ENCODE measurements around the gene RNU6-7. TPM values are rescaled to one million over a fixed set of nuclear protein-coding genes. Genes with fewer than 3 reads are reported as not detected.

The RNU6-7 gene
- total RNA-seq, 1 donor from 2014 or later, result not detected

DNA sequence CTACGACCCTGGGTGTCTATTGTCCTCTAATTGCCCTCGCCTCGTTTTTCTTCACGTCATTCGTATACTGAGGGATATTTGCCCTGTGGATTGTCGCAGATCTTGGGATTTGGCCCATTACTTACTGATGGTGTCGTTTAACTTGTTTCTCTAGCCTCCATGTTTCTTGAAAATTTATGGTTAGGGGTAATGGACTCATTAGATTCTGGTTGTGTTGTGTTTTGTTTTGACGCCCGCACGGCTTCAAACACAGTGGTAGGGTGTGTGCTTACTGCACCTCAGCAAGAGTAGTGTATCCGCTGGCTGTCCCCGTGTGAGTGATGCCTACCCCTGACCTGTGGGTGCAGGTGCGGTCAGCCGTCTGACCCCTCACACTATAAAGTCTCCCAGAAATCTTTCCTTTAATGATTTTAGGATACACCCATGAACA, 2.1 kb downstream of the RNU6-7 start:
- no peak for DNase-seq (ENCODE audit: extremely low read depth, low read depth, low spot score)

- DNase-seq (ENCODE audit: extremely low read depth, low read depth, low spot score), result no peak
Measured at GRCh38 chr14:32205554-32205953, 3.7 kb downstream of the RNU6-7 start.

GRCh38 chr14:32205984-32206383, 4.1 kb downstream of the RNU6-7 start:
- no peak for DNase-seq (ENCODE audit: extremely low read depth, low read depth, low spot score)

GRCh38 chr14:32206552-32206951, 4.7 kb downstream of the RNU6-7 start:
- DNase-seq (ENCODE audit: extremely low read depth, low read depth, low spot score), result no peak

- no peak for DNase-seq (ENCODE audit: extremely low read depth, low read depth, low spot score)
Measured at GRCh38 chr14:32208490-32208889, 6.6 kb downstream of the RNU6-7 start.

DNA sequence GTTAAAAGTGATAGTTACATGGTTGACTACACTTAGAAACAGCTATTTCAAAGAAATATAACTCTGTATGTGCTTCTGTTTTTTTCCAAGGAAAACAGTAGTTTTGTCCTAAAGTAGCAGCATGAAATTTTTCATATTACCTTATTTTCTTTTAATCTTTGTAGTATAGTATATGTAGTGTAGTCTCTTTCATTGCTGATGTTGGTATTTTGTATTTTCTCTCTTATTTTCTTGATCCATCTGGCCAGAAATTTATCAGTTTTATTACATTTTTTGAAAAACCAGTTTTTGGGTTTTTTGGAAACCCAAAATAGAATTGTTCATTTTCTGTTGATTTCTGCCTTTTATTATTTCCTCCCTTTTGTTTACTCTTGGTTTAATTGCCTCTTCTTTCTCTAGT, 7.6 kb downstream of the RNU6-7 start:
- DNase-seq (ENCODE audit: extremely low read depth, low read depth, low spot score), result no peak

DNA sequence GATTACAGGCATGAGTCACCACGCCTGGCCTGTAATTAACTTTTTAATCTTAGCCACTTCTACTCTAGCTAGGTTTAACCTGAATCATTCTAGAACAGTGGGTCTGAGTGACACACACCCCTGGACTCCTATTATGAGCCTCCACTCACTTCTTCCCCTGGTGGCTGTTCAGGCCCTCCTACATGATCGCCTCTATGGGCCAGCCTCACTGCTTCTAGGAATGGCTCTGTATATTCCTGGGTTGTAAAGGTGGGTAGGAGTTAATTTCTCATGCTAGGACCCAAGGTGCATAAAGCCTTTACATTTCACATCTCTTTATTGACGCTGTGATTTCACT, 9.2 kb downstream of the RNU6-7 start:
- DNase-seq (ENCODE audit: extremely low read depth, low read depth, low spot score), result no peak

DNA sequence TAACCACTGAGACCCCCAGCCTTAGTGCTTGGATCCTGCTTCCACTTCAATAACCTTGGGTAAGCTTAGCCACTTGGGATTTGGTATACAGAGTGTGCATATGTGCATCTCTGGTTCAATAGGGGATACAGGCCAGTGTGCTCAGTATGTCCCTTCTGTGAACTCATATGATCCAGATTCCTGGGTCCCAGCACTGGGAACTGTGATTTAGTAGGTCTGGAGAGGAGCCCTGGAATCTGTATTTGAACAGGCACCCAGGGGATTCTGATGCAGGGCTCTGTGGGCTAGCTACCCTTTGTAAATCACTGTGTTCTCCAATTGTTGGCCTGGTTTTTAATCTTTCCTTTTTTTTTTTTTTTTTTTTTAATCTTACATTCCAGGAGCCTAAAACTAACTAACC, 11.0 kb downstream of the RNU6-7 start:
- no peak for DNase-seq (ENCODE audit: extremely low read depth, low read depth, low spot score)

DNA sequence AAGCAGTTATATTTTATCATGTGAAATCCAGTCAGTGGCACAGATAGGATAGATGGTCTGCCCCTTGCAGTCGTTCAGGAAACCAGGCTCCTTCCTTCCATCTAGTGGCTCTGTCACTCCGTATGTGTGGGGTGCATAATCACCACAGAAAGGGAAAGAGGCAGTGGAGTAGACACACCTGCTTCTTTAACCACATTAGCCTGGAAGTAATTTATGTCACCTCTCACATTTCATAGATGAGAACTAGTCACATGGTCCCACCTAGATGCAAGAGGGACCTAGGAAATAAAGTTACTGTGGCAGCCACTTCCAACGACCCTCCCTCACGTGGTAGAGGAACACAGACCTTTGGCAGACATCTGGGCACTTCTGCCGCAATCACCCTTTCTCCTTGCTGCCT, 15.5 kb downstream of the RNU6-7 start:
- DNase-seq (ENCODE audit: extremely low read depth, low read depth, low spot score), result no peak

GRCh38 chr14:32224737-32225377, 23.0 kb downstream of the RNU6-7 start:
- DNase-seq (ENCODE audit: extremely low read depth, low read depth, low spot score), result no peak

DNA sequence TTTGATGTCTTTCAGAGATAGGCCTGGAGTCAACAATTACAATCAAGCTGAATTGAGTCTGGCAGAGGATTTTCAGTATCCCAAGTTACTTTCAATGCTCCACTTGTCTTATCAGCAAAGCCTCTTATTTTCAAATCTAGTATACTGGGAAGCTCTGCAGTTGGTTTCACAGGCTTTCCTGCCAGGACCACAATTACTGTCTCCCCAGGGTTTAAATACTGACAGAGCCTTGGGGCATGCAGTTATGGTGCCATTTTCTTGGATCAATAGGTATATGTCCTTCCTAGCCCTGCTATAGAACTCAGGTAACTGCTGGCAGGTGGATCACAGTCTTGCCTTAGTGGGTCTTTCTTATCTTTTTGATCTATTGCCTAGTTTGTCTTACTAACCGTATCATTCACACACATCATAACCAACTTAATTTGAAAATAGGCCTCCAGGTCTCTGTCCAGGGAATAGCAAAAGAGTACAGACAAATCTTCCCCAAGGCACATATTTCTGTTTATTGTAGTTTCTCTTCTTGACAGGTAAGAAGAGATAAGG, 23.6 kb downstream of the RNU6-7 start:
- no peak for DNase-seq (ENCODE audit: extremely low read depth, low read depth, low spot score)

GRCh38 chr14:32226056-32226455, 24.2 kb downstream of the RNU6-7 start:
- no peak for DNase-seq (ENCODE audit: extremely low read depth, low read depth, low spot score)

DNA sequence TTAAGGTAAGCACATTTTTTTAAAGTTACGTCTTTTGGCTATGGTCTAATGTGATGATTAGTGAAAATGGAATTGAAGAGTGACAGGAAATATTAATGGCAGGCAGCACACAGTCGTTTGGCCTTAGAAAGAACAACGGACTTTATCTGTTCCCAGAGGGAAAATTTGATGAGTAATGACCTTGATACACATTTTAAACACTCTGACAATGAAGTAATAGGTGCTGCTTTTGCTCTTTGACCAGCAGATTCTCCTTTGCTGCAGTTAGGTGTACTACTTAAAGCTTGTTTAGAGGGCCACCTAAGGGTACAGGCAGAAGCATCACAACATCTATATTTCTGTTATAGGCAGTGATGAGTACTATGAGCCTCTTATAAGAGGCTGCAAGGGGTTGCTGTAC, 28.3 kb downstream of the RNU6-7 start:
- no peak for DNase-seq (ENCODE audit: extremely low read depth, low read depth, low spot score)

DNA sequence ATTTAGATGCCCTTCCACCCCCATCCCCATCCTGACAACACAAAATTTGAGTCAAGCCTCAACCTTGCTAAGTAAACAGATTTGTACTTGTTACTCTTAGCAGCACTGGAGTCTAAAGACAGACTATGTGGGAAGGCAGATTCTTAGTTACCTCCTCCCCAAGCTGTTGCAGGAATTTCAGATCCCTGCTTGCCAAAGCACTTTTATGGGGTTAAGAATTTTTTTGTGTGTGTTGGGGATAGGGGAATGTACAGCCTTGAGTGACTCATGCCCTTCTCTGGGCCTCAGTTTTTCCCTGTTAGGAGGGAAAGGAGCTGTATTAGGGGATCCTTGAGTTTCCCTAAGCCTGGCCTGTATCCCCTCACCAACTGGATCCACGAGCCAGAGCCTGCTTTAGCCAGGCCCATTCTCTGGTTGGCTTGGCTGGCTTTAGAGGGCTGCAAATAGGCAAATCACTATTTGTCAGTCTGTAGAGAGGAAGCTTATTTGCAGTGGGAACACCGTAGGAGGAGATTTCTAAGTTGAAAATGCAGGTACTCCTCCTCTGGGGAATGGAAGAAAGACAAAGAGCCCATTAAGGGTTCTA, 28.9 kb downstream of the RNU6-7 start:
- DNase-seq (ENCODE audit: extremely low read depth, low read depth, low spot score), result no peak

DNA sequence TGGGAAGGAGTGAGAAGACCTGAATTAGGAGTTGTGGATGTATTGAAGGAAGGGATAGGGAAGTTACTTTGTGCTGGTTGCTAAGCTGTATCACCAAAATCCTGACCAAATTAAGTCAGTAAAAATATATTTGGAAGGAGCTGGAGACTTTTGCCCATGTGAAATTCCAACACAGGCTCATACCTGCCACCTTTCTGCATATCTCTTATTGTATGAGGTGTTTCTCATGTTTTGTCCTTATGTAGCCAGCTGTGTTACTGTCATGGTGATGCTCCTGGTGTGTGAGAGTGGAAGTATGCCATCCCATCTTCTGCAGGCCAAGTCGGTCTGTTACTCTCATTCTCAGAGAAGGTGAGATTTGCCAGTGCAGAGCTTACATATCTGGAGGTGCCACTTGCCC, 30.6 kb downstream of the RNU6-7 start:
- DNase-seq (ENCODE audit: extremely low read depth, low read depth, low spot score), result no peak

DNA sequence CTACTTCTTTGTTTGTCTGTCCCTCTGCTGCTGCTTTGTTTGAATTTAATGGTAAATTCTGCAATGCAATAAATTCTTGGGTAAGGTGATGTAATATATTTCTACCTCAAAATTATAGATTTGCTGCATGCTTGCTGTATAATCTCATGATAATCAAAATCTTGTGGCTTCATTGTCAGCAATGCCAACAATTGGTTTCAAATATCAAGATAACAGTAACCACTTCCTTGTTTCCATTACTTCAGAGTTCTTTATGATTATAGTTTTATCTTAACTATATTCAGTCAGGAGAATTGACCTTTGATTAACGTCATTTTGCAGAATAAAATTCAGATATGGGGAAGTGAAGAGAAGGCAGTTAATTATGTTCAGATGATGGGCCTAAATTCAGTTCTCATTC, 31.4 kb downstream of the RNU6-7 start:
- DNase-seq (ENCODE audit: extremely low read depth, low read depth, low spot score), result no peak

DNA sequence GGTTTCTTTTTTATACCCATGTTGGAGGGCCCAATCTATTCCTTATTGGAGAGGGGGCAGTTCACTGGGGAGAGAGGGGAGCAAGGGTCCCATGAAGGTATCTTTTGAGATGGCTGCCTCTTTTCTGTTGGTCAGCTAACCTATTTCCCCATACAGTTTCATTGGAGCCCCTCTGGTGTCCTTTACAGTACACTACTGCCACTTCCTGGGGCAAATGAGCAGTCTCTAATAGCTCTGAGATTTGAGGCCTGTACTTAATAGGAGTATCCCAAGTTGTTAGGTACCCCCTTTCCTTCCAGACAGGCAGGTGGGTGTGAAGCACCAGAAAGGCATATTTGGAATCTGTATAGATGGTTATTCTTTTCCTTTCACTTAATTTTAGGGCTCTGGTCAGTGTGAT, 42.6 kb downstream of the RNU6-7 start:
- DNase-seq (ENCODE audit: extremely low read depth, low read depth, low spot score), result no peak

DNA sequence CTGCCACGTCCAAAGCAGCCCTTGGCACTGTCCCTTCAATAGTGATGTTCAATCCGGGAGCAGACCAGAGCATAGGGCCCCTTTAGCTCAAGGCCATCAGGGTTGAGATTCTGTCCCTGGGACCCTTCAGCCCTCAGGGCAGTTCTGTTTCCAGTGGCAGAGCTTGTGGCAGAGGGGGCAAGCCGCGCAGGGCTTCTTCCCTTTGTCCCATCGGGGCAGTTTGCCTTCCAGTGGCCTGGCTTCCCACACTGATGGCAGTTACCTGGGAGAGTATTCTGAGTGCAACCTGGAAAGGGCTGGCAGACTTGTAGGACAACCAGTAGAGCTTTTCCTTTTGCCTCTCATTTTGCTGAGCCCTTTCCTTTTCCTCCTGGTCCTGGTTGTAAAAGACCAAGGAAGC, 44.9 kb downstream of the RNU6-7 start:
- DNase-seq (ENCODE audit: extremely low read depth, low read depth, low spot score), result no peak

DNA sequence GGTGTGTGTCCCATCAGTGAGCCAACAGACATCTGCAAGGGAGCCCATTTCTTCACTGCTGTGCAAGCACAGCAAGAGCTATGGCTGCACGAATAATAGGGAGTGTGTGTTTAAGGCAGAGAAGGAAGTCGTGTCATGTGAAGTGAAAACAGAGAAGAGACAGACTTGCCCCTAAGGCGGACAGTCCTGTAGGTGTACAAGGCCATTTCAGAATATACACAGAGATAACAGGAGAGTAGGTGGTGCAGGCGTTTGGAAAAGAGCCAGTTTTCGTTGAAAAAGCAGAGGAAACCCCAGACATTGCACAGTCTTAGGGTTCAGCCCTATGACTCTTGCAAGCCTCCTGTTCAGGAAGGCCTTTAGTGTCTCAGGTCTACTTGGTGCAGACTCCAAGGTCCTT, 47.5 kb downstream of the RNU6-7 start:
- DNase-seq (ENCODE audit: extremely low read depth, low read depth, low spot score), result no peak

DNA sequence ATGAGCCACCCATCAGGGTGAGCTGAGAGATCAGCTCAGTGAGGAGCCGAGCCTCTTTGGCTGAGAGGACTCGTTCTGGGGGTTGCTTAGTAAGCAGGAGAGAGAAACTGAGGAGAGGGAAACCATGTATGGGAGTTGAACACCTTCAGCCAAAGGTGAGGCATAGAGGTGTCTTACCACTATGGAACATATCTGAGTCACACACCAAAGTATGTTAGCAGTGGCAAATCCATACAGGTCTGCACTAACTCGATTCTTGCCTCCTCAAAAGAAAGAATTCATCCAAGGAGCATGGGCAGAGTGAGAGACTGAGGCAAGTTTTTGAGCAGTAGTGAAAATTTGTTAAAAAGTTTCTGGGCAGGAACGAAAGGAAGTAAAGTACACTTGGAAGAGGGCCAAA, 47.9 kb downstream of the RNU6-7 start:
- no peak for DNase-seq (ENCODE audit: extremely low read depth, low read depth, low spot score)

GRCh38 chr14:32250681-32251080, 48.8 kb downstream of the RNU6-7 start:
- DNase-seq (ENCODE audit: extremely low read depth, low read depth, low spot score), result no peak

- DNase-seq (ENCODE audit: extremely low read depth, low read depth, low spot score), result no peak
Measured at GRCh38 chr14:32251530-32251929, 49.7 kb downstream of the RNU6-7 start.

Measured in glomerular endothelial cell (primary cell).